HG03439 (cell line): ENCODE results near the gene ALDH16A1.

Experiments
- ATAC-seq: cut with Tn5 transposase; IDR thresholded peaks from one replicate; pipeline ENCODE4 v1.9.1; 2021; ENCODE audit warnings: mild to moderate bottlenecking, moderate library complexity; ENCODE audit not compliant: unreplicated experiment

Gene ALDH16A1

DNA sequence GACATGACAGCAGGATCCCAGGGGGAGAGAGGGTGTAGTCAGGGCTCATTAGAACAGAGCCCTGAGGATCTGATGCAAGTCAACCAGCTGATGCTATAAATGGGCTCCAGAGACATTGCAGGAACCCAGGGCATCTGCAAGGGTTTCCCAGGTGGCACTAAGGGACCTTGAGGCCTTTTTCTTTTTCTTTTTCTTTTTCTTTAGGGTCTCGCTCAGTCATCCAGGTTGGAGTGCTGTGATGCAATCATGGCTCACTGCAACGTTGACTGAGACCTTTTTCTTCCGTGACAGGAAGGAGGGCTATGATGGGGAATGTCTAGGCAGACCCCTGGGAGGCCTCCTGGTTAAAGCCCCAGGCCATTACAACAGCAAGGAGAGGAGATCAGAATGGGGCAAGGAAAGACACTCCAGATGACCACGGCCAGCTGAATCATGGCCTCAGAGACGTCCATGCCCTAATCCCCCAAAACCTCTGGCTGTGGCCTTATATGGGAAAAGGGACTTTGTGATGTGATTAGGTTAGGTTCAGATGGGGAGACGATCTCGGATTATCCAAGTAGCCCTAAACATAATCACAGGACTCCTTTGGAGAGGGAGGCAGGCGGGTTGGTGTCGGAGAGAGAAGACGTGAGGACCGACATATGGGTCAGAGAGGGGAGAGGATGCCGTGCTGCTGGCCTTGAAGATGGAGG is 54.9 kb downstream of the ALDH16A1 start:
- no peak for ATAC-seq

DNA sequence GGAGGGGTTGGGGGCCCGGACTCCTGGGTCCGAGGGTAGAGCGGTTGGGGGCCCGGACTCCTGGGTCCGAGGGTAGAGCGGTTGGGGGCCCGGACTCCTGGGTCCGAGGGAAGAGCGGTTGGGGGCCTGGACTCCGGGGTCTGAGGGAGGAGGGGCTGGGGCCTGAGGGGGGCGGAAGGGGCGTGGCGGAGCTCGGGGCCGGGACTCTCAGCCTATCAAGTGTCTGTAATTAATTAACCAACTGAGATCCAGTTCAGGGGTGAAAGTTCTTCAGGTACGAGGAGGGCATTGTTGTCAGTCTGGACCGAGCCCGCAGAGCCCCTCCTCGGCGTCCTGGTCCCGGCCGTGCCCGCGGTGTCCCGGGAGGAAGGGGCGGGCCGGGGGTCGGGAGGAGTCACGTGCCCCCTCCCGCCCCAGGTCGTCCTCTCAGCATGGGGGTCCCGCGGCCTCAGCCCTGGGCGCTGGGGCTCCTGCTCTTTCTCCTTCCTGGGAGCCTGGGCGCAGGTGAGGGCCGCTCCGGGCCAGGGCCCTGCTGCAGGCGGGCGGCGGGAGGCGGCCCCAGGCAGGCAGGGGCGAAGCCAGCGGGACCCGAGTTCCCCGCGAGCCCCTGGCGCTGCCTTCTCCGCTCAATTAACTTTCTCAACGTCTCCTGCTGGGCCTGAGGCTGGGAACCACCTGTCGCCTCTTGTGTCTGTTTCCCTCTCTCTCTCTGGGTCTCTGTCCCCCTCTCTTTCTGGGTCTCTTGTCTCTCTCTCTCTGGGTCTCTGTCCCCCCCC is 60.1 kb downstream of the ALDH16A1 start:
- ATAC-seq: no peak

DNA sequence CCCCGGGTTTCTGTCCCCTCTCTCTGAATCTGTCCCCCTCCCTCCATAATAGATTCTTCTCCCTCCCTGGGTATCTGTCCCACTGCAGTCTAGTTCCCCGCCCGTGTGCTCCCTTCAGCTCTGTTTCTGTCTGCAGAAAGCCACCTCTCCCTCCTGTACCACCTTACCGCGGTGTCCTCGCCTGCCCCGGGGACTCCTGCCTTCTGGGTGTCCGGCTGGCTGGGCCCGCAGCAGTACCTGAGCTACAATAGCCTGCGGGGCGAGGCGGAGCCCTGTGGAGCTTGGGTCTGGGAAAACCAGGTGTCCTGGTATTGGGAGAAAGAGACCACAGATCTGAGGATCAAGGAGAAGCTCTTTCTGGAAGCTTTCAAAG is 60.7 kb downstream of the ALDH16A1 start:
- ATAC-seq: no peak

DNA sequence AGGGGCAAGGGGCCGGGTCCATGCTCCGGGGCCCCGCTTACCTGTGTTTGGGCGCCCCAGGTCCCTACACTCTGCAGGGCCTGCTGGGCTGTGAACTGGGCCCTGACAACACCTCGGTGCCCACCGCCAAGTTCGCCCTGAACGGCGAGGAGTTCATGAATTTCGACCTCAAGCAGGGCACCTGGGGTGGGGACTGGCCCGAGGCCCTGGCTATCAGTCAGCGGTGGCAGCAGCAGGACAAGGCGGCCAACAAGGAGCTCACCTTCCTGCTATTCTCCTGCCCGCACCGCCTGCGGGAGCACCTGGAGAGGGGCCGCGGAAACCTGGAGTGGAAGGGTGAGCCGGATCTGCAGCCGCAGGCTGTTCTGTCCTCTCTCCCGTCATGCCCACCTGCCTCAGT is 61.1 kb downstream of the ALDH16A1 start:
- no peak for ATAC-seq

DNA sequence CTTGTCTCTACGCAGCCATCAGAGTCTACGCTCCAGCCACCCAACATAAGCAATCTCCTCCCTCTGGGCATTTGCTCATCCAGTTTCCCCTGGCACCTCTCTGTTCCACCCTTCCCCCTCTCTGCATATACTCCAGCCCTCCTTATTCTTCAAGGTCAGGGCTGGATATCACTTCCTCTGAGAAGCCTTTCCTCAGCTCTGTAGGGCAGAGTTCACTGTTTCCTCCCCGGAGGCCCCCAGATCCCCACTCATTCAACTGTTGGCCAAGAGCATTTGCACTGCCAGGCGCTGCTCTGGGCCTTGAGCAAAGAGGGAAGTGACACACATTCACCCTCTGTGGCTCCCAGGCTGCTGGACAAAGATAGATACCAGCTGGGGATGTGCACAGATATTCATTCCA is 62.7 kb downstream of the ALDH16A1 start:
- ATAC-seq: no peak

DNA sequence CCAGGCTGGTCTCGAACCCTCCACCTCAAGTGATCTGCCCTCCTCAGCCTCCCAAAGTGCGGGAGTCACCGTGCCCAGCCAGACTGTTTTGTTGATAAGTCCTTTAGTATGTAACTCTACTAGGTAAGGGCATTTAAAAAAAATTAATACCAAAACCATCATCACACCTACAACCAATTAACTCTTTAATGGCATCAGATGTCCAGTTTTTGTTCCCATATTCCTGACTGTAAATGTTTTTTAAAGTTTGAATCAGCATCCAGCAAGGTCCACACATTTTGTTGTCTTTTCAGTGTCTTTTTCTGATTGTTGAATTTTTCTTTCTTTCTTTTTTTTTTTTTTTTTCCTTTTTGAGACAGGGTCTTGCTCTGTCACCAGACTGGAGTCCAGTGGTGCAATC is 65.0 kb downstream of the ALDH16A1 start:
- ATAC-seq: no peak
